TTC549 (cell line): ENCODE results near the gene RILPL1.
"Not testable (repeated sequence)": the region's sequence is repeated elsewhere in the genome, so short reads cannot be mapped to it uniquely, and the experiment has no call there.

ENCODE experiments used
- FAIRE-seq: peaks from 2 replicates; lab custom pipeline; 2012; peaks lifted over from hg19 to GRCh38; lab: Jason Lieb, UNC

Gene RILPL1

DNA sequence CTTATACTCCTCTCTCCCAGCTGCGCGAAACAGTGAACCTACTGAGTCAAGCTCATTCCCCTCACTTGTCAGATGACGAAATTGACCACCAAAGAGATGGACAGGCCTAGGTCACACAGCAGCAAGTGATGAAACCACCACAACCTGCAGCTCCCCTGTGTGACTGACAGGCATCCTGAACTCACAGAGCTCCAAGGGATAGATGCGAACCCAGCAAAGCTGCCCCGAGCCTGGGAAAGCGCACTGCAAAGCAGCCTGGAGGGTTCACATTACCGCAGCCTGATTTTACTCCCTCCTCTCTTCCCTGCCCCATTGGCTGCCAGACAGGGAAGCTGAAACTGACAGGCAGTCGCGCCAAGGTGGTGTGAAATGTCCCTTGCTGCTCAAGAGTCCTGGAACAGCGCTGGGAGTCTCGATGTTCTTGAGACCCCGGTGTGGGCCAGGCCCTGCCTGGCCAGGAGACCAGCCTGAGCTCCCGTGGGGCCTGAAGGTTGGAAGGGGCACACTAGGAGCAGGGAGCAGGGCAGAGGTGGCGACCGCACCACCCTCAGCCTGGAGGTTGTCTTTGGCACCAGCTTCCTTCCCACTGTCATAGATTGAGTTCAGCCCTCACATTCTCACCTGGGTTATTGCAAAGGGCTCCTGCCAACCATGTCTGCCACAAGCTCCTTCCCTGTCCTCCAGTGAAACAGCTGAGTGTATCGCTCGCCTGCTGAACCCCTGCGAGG is 39.2 kb downstream of the RILPL1 start:
- no peak for FAIRE-seq

DNA sequence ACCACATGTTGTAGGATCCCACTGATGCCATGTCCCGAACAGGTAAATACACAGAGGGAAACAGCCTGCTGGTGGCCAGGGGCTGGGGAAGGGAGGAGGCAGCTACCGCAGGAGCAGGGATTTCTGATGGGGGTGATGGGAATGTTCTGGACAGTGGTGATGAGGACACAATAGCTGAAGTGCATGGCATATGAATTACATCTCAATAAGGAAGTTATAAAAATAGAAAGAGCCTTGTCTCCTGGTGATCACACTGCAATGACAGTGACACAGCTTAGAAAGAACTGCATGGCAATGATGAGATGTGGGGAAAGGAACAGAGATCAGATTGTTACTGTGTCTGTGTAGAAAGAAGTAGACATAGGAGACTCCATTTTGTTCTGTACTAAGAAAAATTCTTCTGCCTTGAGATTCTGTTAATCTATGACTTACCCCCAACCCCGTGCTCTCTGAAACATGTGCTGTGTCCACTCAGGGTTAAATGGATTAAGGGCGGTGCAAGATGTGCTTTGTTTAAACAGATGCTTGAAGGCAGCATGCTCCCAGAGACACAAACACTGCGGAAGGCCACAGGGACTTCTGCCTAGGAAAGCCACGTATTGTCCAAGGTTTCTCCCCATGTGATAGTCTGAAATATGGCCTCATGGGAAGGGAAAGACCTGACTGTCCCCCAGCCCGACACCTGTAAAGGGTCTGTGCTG is 41.0 kb downstream of the RILPL1 start:
- not testable (repeated sequence) for FAIRE-seq

DNA sequence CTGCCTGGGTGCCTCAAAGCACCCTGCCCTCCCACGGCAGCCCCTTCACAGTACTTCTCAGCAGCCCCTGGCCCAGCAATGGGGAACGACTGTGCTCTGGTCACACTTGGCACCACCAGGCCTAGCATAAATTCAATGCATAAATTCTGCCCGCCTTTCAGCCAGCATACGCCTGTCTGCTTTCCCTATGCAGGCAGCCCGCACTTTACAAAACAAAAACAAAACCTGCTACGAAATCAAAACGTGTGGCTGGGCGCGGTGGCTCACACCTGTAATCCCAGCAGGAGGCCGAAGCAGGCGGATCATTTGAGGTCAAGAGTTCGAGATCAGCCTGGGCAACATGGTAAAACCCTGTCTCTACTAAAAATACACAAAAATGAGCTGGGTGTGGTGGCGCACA is 42.0 kb downstream of the RILPL1 start:
- FAIRE-seq: no peak

DNA sequence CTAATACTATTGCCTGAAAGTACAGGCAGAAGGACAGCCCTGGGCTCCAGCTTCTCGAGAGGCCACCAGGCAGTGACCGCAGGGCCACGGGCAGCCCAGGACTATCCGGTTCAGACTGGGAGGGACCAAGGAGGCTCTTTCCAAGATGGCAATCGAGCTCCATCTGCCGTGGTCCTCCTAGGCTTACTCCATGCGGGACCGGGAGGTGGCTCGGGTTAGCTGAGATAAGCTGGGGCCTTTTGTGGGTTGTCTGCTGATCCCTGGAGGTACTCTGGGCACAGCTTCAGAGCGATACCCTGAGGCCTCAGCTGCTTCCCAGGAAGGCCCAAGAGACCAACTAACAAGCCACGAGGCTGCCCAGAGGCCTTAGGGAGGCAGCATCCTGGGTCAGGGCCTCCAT is 42.5 kb downstream of the RILPL1 start:
- no peak for FAIRE-seq

DNA sequence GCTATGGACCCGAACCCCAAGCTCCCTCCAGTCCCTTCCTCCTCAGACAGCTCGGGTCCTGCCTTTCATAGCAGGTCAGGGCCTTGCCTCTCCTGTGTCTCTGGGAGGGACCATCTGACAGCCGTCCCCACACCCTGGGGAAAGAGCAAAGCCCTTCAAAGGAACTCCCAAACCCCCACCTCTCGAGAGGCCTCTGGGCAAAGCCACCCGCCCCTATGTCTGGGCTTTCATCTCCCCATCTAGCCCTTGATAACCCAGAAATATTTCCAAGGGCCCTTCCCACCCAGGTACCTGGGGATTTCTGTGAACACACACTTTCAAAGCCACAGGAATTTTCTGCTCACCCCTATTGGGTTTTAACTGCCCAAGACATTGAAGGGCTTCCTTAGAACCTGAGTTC is 43.4 kb downstream of the RILPL1 start:
- FAIRE-seq: no peak

DNA sequence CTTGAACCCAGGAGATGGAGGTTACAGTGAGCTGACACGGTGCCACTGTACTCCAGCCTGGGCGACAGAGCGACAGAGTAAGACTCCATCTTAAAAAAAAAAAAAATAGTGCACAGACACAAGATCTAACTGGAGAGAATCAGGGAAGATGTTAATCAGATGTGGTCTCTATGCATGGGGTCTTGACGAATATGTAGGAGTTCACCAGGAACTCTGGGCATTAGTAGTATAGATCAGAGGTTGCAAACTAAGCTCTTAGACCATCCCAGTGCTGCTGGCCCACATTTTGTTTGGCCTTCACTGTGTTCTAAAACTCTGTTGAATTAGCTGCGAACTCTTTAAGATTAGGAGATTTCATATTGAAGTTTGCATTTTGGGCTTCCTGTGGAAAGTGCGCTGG is 43.9 kb downstream of the RILPL1 start:
- FAIRE-seq: no peak

DNA sequence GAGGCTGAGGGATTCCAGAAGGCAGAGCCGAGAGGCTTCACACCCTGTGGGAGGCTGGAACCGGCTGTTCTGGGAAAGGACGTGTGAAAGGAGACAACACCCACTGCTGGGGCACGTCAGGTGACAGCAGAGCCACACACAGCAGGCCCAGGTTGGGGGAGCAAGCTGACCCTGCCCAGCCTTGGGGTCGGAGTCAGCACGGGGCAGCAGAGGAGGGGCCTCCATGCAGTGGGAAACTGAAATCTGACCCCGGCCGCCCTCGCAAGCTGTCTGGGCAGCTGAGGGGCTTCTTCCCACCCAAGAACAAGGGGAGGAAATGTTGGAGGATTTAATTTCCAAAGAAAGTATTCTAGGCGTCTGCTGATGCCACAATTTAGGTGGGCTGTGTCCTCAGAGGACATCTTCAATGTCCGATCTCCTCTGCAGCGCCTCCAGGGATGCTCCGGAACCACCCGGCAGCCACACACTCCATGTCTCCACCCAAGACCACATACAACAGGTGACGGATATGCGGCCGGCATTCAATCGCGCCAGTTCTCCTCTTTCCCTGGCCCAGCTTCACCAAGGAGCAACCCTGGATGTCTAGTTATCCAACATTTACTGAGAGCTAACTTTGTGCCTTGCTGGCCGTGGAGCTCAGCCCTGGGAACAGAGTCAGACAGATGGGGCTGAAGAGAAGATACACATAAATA is 44.8 kb downstream of the RILPL1 start:
- no peak for FAIRE-seq

DNA sequence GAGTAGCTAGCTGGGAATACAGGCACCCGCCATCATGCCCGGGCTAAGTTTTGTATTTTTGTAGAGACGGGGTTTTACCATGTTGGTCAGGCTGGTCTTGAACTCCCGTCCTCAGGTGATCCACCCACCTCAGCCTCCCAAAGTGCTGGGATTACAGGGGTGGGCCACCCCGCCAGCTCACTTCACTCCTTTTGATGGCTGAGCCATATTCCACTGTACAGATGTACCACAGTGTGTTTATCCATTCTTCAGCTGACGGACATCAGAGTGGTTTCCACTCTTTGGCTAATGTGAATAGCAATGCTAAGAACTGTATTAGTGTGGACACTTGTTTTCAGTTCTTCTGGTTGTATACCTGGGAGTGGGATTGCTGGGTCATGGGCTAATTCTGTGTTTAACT is 46.1 kb downstream of the RILPL1 start:
- FAIRE-seq: no peak

DNA sequence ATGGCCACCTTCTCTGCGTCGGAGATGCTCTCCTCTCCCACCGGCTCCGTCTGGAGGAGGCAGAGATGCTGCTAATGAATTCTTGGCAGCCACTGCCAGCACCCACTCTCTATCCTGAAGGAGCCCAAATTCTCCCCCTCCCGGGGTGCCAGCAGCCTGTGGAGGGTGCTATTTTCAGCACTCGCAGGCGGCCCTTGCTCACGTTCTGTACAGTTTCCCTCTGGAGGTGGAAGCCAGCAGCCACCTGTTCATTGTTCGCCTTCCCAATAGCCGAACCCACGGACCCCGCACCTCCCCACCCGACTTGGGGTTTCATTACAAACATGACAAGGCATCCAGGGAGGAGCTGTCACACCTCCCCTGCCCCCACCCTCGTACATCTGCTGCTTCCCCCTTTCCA is 47.8 kb downstream of the RILPL1 start:
- FAIRE-seq: no peak

DNA sequence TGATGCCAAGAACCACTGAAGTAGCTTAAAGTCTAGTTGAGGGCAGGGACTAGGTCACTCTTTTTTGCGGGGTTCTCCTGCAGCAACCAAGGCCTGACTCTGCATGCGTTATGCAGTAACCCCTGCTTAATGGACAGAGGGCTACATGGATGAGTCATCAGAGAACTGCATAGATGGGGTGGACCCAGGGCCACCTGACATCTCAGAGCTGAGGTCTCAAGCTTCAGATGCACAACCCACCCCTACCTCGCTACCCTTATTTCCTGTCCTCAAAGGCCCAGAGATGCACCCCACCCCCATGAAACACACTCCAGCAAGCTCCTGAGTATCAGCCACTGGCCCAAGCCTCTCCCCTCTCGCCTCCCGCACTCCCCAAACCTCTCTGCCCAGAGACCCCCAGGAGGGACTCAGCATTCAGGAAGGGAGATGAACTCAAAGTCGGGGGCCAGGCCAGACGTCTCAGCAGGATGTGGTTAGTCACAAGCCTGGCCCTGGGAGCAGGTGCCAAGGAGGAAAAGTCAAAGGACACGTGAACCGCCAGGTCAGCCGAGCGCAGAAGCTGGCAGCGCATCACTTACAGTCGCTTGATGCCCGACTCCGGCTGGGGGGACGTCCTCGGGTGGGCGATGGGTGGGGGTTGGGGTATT is 49.8 kb downstream of the RILPL1 start:
- FAIRE-seq: no peak

DNA sequence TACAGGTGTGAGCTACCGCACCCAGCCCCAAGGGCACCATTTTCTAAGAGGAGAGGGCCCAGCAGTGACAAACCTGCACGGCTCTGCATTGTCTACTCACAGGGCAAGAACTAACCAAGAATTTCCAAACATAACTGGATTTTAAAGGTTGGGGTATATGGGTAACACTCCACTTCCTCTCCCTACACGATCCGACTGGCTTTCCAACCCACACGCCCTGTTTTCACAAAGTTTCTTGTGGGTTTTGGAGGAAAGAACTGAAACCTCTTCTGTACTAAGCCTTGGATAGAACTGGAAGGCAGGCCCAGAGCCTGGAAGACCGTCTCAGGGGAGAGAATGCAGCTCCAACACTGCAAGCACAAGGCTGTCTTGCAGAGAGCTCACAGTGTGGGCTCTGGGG is 50.6 kb downstream of the RILPL1 start:
- no peak for FAIRE-seq

DNA sequence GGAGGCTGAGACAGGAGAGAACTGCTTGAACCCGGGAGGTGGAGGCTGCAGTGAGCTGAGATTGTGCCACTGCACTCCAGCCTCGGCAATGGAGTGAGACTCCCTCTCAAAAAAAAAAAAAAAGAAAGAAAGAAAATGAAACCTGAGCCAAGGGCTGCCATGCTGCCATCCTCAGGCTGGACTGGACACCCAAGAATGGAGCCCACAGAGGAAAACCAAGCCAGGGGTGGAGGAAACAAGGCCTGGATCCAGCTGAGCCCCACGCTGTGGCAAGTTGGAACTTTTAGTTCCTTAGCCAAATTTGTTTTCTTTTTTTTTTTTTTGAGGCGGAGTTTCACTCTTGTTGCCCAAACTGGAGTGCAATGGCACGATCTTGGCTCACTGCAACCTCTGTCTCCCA is 52.3 kb downstream of the RILPL1 start:
- FAIRE-seq: not testable (repeated sequence)

DNA sequence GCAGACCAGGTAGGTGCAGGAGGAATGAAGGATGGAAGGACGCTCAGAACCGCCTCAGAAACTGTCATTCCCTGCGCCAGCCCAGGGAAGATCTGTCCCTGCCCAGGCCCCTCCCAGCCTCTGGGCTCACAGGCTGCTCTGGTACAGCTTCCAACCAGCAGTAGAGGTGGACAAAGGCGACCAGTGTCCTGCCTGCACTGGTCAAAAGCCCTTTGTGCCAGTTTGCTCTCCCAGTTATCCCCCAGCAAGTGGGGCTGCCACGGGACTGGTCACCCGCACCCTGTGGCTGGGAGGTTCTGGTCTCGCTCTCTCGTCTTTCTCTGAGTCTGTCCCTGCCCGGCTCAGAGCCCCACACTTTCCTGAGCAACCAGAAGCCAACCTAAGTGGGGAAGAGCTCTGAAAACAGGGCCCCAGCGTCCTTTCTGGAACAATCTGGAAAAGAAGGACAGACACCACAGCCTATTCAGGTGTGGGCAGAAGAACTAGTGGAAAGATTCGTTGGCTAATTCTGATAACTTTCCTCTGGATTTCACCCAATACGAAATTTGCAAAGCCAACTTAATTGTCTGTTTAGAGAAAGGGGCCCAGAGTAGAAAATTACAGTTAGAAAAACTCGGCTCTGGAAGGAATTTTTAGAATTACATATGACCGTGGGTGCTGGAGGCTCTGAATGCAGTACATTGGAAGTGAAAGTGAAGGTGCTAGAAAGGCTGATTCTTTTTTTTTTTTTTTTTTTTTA is 53.9 kb downstream of the RILPL1 start:
- no peak for FAIRE-seq

DNA sequence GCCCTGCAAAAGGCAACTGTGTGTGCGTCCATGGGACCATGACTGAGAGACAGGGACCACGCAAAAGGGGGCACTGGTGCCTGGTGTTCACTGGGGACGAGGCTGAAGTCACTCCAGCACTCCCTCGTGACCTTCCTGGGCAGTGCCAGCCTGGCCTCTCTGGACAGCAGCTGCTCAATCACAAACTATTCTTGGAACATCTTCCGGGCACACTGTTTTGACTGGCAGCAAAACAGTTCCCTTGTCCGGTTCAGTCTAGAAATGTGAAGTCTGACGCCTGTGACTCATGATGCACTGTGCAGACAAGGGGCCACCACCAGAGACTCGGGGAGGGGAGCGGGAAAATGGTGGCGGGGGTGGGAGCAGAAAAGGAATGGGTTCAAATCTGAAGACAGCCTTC is 54.8 kb downstream of the RILPL1 start:
- FAIRE-seq: no peak

DNA sequence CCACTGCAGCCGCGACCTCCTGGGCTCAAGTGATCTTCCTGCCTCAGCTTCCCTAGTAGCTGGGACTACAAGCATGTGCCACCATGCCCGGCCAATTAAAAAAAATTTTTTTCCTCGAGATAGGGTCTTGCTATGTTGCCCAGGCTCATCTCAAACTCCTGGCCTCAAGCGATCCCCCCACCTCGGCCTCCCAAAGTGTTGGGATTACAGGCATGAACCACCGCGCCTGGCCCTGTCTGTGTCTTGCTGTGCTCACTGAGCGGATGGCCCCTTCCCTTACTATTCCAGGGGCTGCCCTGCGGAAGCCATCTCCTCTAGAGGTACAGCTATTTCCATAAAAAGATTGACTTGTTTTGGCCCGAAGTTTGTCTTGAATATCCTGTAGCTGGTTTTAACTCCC is 55.5 kb downstream of the RILPL1 start:
- no peak for FAIRE-seq

DNA sequence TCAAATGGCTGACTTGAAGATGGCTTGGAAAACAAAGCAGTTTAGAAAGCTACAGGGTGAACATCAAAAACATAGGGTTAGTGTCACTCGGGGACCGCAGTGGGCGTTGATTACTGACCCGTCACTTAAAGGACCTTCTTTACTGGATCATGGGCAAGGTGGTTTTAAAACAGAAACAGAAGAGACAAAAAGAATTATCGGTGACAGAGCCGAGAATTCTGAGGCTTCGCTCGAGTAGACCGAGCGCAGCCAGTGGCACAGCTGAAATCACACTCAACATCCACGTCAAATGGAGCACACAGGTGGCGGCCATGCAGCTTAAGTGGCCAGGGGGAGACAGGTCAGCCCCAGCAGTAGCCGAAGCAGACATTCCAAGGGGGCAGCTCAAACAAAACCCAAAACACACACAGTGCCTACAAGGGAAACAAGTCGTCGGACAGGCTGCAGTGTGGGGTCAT is 58.2 kb downstream of the RILPL1 start:
- FAIRE-seq: no peak

DNA sequence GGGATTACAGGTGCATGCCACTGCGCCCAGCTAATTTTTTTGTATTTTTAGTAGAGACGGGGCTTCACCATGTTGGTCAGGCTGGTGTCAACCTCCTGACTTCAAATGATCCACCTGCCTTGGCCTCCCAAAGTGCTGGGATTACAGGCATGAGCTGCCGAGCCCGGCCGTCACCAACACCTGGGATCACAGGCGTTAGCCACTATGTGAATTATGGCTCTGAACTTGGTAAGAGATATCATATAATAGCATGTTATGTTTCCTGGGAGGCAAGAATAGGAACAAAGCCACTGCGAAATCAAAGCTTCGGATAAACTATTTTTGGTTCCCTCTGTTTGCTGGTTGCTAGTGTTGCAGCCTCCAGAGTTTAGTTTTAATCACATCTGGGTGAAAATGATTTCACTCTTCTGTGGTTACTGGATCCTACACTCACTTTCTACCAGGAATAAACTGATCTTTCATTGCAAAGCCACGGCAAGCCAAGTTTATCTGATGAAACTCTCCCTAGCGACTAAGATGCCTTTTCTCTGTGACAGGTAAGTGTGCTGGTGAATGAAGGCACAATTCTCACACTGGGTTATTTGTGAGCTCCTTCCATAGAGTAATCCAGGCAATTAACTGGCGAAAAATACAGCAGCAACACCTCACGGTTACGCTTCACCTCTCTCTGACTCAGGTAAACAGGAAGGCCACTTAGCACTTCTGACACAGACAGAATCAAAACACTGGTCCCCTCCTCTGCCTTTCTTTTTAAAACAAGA is 58.9 kb downstream of the RILPL1 start:
- FAIRE-seq: no peak

DNA sequence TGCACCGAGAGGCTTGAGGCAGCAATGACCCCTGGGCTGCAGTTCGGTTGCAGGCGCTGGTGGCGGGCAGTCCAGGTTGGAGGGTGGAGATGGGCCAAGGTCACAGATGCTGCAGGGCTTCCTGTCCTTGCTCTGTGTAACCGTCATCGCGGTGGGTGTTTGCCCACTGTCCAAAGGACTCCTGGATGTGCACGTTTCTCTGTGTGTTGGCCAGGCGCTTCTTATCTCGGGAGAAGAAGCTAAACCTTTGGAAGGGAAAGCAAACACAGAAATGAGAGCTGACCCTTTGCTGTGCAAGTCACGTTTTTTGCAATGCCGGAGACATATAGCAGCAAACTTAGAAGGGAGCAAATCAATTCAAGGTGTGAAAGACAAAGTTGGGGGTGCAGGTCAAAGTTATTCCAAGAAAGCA is 61.1 kb downstream of the RILPL1 start:
- FAIRE-seq: no peak

DNA sequence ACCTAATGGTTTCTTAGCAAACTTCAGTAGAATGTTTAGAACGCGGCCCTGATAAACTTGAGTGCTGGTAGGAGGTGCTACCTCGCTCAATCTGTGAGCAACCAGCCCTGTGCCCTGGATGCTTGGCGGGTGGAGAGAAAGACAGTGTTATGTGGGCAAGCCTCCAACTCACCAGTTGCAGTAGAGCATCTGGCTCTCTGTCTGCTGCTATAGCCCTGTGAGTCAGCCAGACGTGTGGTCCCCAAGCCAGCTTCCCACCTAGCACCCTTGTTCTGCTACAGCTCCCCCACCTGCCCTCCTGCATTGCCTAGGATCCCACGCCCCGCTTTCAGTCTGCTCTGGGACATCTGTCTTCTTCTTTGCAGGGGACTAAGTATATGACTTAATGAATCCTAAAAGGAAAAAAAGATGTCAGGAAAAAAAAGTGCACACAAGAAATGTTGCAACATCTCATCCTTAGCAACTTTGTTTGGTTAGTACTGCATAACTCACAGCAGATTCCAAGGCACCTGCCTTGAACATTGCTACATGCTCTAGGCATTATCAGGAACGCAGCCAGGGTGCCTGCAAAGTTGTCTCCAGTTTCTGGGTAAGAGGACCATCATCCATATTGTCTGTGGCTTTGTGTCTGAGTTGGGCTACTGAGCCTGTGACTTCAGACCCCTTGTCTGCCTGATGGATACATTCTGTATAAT is 62.0 kb downstream of the RILPL1 start:
- no peak for FAIRE-seq

DNA sequence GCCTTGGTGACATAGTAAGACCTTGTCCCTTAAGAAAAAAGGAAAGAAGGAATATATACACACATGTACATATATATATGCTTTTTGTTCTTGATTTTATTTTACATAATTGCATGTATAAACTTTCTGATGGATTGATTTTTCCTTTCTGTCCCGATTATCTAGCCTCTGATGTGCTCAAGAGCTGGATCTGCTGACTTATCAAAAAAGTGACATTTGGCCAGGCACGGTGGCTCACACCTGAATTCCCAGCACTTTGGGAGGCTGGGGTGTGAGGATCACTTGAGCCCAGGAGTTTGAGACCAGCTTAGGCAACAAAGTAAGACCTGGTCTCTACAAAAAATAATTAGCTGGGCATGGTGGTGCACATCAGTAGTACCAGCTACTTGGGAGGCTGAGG is 63.5 kb downstream of the RILPL1 start:
- FAIRE-seq: no peak

DNA sequence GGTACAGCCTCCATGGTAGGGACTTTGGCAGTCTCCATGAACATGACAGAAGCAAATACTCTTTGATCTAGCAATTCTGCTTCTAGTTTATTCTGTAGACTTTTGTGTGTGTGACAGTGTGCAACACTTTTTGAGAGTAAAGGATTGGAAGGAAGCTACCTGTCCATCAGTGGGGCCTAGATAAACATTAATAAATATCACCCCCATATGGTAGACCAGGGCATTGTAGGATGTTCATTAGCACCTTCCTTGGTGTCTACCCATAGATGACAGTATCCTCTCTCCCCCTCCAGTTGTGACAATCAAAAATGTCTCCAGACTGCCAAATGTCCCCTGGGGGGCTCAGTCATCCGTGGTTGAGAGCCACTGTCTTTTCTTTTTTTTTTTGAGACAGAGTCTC is 64.7 kb downstream of the RILPL1 start:
- no peak for FAIRE-seq
